CD4-positive, alpha-beta T cell treated with Interleukin-21 for 1 hour (primary cell): Measurements from ENCODE around the gene FLRT1.

Experiments used
- DNase-seq: peaks from one replicate; pipeline ENCODE4 v3.0.0-alpha.2; 2020

Gene FLRT1

DNA sequence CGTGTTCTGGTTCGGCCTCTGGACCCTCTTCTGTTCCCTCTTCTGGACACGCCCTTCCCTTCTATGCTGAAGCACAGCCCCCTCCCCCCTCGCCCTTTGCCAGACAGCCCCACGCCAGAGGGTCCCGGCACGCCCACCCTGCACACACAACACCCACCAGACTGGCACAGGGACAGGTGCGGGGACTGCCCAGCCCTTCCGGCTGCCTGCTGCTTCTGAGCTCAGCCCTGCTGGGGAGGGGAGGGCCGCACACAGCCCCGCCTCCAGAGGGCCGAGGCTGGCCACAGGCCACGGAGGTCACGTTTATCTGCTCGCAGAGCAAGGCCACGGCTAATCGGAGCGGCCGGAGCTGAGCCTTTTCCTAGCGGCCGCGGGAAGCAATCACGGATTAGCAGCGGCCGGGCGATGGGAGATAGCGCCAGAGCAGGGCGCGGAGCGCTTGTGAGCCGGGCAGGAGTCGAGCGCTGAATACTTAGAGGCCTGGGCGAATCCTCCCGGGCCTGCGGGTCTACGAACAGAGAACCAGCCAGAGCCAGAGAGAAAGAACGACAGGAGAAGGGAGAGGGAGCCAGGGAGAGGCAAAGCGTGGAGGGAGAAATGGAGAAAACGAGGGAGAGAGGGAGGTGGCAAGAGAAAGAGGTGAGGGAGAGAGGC, 28.0 kb upstream of the FLRT1 start:
- DNase-seq: no peak

DNA sequence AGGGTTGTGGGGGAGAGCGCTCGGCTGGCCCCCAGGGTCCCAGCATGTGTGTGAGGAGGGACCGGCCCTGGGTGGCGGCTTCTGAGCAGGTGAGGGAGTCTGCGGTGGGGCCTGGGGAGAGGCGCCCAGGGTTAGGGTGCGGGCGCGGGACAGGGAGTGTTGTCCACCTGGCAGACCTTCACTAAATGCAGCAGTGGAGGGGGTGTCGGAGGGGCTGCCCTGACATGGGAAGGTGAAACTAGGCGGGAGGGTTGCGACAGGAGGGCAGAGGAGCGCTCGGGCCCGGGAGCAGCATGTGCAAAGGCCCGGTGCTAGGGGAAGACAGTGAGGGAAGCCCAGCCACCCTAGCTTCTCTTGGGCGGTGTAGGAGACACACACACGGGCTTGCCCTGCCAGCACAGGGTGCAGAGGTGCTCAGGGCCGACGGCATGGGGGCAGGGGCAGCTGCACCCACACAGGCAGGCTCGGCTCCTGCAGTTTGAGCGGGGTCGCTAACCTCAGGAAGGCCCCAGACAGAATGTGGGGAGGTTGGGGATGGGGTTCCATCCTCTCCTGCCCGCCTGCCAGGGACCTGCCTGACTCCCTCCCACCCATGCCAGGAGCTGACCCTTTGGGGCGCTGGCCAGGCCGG, 27.3 kb upstream of the FLRT1 start:
- no peak for DNase-seq

DNA sequence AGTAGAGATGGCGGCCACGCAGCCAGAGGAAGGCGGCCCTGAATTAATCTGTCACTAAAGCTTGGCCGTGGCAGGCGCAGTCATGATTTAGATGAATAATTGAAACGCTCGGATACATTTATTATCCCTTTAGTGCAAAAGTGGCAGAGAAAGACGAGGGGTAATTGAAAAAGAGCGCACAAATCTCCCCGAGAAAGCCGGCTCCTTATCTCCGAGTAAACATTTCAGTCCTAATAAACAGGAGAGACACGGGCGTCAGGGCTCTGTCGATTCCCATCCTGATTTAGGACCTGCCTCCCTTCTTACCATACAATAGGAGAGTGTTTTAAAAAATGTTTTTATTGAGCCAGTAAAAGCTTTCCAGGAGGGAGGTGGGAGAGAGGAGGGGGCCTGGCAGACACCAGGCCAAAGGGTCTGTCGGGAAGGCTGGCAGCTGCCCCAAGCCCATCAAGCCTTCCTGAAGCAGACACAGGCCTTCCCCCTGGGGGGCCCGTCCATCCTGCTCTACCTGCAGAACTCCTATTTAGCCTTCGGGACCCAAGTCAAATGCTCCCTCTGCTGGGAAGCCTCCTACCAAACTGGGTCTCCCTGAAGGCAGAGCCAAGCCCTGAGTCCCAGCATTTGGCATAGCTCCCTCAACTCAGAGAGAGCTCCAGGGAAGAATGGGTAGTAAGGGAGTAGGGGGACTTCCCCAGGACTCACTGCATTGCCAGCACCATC, 26.7 kb upstream of the FLRT1 start:
- no peak for DNase-seq

DNA sequence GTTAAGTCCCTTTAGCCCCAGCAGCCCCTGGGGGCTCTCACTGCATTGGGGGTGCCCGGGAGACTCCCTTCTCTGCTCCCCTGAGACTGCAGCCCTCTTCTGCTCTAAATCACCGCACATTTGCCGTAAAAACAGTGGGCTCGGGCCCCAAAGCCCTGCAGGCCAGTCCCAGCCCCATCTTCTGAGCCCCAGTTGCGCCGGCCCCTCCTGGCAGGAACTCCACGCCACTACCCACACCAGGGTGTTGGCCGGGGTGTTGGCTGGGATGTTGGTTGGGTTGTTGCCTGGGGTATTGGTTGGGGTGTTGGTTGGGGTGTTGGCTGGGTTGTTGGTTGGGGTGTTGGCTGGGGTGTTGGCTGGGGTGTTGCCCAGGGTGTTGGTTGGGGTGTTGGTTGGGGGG, 26.0 kb upstream of the FLRT1 start:
- DNase-seq: no peak

GRCh38 chr11:64010783-64011182, 24.9 kb upstream of the FLRT1 start:
- no peak for DNase-seq

GRCh38 chr11:64011371-64011770, 24.4 kb upstream of the FLRT1 start:
- DNase-seq: no peak

DNA sequence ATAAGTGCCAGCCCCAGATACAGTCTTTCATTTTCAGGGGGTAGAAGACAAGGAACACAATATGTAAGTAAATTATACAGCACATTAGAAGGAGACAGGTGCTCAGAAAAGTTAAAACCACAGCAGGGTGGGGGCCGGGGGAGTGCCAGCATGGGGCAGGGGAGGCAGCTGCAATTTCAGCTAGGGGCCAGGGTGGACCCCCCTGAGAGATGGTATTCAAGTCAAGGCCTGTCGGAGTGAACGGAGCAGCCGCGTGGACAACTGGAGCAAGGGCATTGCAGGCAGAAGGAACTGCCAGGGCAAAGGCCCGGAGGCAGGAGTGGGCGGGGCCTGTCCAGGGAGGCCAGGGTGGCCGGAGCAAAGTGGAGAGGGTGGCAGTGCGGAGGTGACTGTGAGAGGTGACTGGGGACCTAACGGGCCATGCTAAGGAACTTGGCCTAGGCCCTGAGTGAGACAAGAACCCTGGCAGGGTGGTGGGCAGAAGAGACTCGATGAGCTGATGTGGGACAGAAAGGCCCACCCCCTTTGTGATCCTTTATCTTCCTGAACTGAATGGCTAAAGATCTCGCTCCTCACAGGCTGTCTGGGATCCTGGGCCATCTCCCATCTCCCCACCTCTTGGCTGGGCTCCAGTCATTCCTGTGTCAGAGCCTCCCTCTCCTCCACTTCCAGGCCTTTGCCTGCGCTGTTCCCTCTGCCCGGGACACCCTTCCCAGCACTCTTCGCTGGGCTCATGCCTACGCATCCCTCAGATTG, 22.4 kb upstream of the FLRT1 start:
- DNase-seq: no peak

GRCh38 chr11:64014356-64014755, 21.4 kb upstream of the FLRT1 start:
- DNase-seq: no peak

GRCh38 chr11:64015510-64015909, 20.2 kb upstream of the FLRT1 start:
- no peak for DNase-seq

- DNase-seq: no peak
Observed at GRCh38 chr11:64015935-64016845, 19.5 kb upstream of the FLRT1 start.

- DNase-seq: no peak
Observed at GRCh38 chr11:64017945-64018224, 17.8 kb upstream of the FLRT1 start.

- DNase-seq: no peak
Observed at GRCh38 chr11:64018310-64018709, 17.4 kb upstream of the FLRT1 start.

DNA sequence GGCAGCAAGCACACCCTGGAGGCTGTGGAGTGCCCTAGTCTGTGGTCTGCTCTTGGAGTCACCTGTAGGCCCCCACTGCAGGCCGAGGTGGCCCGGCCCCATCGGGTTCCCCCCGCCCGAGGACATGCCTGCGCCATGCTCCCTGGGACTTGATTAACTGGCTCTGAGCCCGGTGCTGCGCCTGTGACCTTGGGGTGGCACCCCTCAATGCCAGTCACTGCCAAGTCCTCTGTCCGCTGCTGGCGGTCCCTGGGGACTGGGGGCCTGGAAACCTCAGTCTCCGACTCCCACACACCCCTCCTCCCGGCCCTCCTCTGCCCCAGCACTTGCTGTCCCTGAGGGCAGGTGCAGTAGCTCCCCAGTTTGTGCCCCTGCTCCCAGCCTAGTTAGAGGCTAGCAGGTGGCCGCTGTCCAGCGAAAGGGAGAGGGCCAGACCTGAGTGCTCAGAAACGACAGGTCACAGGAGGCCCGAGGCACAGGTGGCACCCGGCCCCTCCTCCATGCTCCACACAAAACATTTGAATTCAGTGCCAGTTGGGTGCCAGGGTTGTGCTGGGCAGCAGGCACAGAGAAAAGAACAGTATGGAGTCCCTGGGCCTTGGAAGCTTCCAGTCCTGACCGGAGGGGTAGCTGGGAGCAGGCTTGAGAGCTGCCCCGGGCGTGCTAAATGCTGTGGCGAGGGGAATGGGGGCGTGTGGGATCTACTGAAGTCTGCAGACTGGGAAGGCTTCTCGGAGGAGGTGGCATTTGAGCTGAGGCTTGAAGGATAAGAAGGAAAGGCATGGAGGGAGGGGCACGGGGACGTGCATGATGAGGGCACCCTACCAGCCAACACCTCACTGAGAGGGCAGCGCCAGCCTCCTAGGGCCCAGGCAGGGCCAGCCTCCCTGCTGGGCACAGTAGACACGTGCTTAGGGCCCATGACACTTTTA, 16.4 kb upstream of the FLRT1 start:
- DNase-seq: no peak

DNA sequence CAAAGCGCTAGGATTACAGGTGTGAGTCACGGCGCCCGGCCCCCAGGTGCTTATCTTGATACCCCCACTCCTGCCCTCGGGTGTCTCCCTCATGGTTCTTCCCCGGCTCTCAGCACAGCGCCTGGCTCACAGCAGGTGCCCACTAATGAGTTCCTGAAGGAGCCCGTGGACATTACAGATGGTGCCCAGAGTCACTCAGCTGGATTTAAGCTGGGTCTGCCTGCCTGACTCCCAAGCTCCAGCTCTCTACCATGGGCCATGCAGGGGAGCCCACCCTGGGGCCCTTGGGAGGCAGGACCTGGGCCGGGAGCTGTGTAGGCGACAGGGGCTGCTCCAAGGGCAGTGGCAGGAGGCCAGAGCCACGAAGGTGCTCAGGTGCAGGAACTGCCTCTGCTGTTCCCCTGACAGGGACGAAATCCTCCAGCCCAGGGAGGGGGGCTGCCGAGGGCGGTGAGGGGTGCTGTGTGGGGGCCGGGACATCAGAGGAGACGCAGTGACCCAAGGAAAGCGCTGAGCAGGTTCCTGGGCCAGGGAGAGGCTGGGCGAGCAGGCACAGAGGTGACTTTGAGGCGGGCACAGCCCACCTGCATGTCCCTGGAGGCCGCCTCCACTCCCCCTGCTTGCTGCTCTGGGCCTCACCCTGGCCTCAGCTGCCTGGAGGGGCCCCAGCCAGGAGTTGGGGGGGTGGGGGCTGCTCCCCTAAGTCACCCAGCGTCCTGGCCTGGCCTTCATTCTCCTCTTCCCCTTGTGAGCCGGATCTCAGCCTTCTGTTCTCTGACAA, 14.6 kb upstream of the FLRT1 start:
- no peak for DNase-seq

DNA sequence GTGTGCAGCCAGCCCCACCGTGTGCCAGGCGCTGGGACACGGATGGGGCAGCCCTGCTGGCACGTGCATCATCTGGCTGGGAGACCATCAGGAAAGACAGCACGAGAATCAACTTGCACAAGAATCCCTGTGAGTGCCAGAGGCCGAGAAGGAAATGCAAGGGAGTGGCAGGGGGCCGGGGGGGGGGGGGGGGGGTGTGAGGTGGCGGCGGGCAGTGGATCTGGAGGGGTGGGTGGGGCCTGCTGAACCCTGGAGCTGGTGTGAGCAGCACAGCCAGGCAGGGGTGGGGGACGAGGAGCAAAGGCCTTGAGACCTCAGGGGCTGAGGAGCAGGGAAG, 14.0 kb upstream of the FLRT1 start:
- DNase-seq: no peak

GRCh38 chr11:64022125-64022784, 13.5 kb upstream of the FLRT1 start:
- no peak for DNase-seq

DNA sequence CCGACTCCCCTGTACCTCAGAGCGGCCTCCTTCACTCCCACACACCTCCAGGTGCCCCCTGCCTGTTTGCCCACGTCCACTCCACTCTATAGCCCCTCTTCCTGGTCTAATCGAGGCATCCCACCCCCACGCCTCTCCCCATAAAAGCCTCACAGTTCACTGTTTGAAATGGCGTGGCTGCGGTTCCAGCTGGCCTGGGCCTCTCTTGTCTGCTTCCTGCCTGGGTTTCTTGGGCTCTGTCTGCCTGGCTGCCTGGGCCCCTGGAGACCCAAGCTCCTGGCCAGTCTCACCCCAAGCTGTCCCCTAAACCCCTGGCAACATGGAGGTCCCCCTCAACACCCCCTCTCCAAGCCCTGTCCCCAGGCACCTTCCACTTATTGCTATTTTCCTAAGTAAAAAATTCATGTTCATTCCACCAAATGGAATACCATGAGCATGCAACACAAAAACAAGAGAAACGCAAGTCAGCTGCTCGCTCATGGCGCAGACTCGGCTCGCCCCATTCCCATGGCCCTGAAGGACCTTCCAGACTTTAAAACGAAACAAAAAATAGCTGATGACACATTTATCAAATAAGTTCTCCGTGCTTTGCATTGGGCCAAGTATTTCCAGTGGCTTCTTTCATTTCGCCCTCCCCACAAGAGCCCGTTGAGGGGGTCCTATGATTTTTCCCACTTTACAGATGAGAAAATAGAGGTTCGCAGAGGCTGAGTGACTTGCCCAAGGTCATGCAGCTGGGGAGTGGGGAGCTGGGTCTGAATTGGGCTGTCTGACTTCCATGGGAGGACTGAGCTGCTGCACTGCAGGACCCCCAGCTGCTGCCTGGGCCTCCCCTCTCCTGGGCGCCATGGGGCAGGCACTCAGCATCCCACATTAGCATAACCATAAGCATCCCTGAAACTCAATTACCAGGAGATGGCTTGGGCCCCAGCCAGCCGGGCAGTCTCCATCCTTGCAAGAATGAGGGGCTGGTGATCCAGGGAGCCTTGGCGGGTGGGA, 11.7 kb upstream of the FLRT1 start:
- DNase-seq: no peak

DNA sequence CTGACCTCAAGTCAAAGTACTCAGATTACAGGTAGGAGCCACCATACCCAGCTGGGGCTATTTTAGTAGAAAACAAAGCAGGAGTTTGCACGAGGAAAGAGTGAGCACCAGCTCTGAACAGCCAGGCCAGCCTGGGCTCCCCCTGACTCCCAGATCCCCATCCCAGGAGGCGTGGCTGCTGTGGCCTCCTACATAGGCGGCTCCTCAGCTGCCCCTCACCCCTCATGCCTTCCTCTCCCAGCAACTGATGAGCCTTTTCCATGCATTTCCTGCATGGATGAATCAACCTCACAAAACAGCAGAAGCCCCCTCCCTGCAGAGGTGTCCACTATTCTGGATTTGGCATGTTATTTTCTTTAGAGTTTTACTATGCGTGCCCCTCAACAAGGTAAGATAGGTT, 10.5 kb upstream of the FLRT1 start:
- no peak for DNase-seq

DNA sequence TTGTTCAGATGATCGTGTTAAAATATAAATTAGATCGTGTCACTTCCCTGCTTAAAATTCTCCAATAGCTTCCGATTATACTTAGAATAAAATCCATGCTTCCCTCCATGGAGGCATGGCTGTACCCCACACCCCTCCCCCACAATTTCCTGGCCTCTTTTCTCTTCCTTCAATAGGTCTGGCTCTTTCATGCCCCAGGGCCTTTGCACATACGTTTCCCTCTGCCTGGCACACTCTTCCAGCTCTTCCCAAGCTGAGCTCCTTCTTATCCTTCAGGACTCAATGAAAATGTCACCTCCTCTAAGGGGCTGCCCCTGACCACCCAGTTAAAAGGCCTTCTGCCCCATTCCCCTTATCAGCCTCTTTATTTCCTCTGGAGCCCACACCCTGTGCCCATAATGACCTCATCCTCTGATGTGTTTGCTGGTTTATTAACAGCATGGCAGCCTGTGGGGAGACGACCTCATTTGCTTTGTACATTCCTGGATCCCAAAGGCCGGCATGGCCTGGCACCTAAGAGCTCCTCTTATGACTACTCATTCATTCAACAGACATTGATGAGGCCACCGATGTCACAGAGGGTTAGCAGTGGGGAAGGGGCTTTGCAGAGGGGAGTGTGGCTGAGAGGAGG, 9.0 kb upstream of the FLRT1 start:
- DNase-seq: no peak
